Endodermal cell (in vitro differentiated cells): ENCODE results near the gene MCM6. TPM values are rescaled to one million over a fixed set of nuclear protein-coding genes. Genes with fewer than 3 reads are reported as not detected.
"Not testable (repeated sequence)": the region's sequence is repeated elsewhere in the genome, so short reads cannot be mapped to it uniquely, and the experiment has no call there.

Experiments used
- DNase-seq: peaks from one replicate; pipeline ENCODE4 v3.0.0-alpha.2; 2017
- H3K27ac ChIP-seq: 2 replicates; pipeline ENCODE4 v1.5.1; 2013; ENCODE audit warnings: mild to moderate bottlenecking, low read depth, low read length, moderate library complexity
- H3K27me3 ChIP-seq: 2 replicates; pipeline ENCODE4 v1.6.1; 2013; ENCODE audit warnings: mild to moderate bottlenecking, low read length, moderate library complexity; ENCODE audit not compliant: insufficient read depth, control insufficient read depth, poor library complexity, severe bottlenecking
- H3K36me3 ChIP-seq: 2 replicates; pipeline ENCODE4 v1.7.0; 2013; ENCODE audit warnings: mild to moderate bottlenecking, low read length, moderate library complexity; ENCODE audit not compliant: control insufficient read depth, insufficient read depth
- H3K4me1 ChIP-seq: one replicate; pipeline ENCODE4 v1.7.0; 2013; ENCODE audit warnings: low read length; ENCODE audit not compliant: control insufficient read depth, insufficient read depth
- H3K4me3 ChIP-seq: 2 replicates; pipeline ENCODE4 v1.5.1; 2013; ENCODE audit warnings: mild to moderate bottlenecking, low read length, moderate library complexity
- H3K9ac ChIP-seq: 2 replicates; pipeline ENCODE4 v1.6.1; 2013; ENCODE audit warnings: mild to moderate bottlenecking, low read length, moderate library complexity; ENCODE audit not compliant: poor library complexity, severe bottlenecking; ENCODE audit errors: extremely low read depth
- H3K9me3 ChIP-seq: 2 replicates; pipeline ENCODE4 v1.6.1; 2013; ENCODE audit warnings: mild to moderate bottlenecking, low read length, moderate library complexity; ENCODE audit not compliant: control insufficient read depth
- H3K27ac Mint-ChIP-seq: 2 replicates; pipeline ENCODE4 v1.8.0; 2020; ENCODE audit warnings: mixed read lengths
- H3K27me3 Mint-ChIP-seq: 2 replicates; pipeline ENCODE4 v1.8.0; 2021; ENCODE audit warnings: mild to moderate bottlenecking, mixed read lengths; ENCODE audit not compliant: insufficient read depth
- H3K36me3 Mint-ChIP-seq: 2 replicates; pipeline ENCODE4 v1.8.0; 2020; ENCODE audit warnings: low read depth, mixed read lengths
- H3K4me1 Mint-ChIP-seq: 2 replicates; pipeline ENCODE4 v1.8.0; 2020; ENCODE audit warnings: mixed read lengths
- H3K4me3 Mint-ChIP-seq: 2 replicates; pipeline ENCODE4 v1.8.0; 2020; ENCODE audit warnings: mild to moderate bottlenecking, moderate library complexity, mixed read lengths
- H3K9me3 Mint-ChIP-seq: 2 replicates; pipeline ENCODE4 v1.8.0; 2020; ENCODE audit warnings: mild to moderate bottlenecking, mixed read lengths
- WGBS, 2 experiments: methylation state at CpG; one replicate each; pipeline versions ENCODE4 v1.1.5 to v1.1.7; 2013; ENCODE audit warnings: missing lambda C conversion rate in 2 of 2, mixed read lengths in 1 of 2; ENCODE audit not compliant: insufficient coverage in 1 of 2, insufficient read length in 1 of 2; 5-methylcytosine and 5-hydroxymethylcytosine counted together
- total RNA-seq, 2 donors: library from RNA; stranded (reverse); fragmentation: NEBNext Ultra II Directional in 1 of 2; extraction: Animal tissue kit (Norgen Biotek cat#: 25700) in 1 of 2; gene quantifications; 2 replicates in 1 of 2; 3 replicates in 1 of 2; pipeline ENCODE4 v1.2.1, GENCODE V29; 2021
- TF ChIP-seq, protein P1 (sequence below): fragments of 200-600 bp; sonication (generic); conservative IDR thresholded peaks from 2 replicates; pipeline ENCODE4 v1.5.0; 2021; ENCODE audit warnings: antibody characterized with exemption, mild to moderate bottlenecking

MCM6 gene
- total RNA-seq, 2 donors from 2014 or later = 140 to 141 TPM

- Histone ChIP-seq H3K27me3 (no peaks in the 10 kb centered on the region), H3K9me3 (no peaks in the 10 kb centered on the region), H3K9ac (no peak overlapping the region), H3K27ac (no peak overlapping the region), H3K4me3 (no peak overlapping the region), H3K36me3 (no peaks in the 10 kb centered on the region), H3K4me1 (no peaks in the 10 kb centered on the region)
- H3K4me3 Mint-ChIP-seq = no peak overlapping the region
- DNase-seq = no peak
- no peak overlapping the region for H3K27ac Mint-ChIP-seq
- H3K27me3 Mint-ChIP-seq = peaks cover 2% of the 10 kb centered on the region
- TF ChIP-seq, protein P1, sequence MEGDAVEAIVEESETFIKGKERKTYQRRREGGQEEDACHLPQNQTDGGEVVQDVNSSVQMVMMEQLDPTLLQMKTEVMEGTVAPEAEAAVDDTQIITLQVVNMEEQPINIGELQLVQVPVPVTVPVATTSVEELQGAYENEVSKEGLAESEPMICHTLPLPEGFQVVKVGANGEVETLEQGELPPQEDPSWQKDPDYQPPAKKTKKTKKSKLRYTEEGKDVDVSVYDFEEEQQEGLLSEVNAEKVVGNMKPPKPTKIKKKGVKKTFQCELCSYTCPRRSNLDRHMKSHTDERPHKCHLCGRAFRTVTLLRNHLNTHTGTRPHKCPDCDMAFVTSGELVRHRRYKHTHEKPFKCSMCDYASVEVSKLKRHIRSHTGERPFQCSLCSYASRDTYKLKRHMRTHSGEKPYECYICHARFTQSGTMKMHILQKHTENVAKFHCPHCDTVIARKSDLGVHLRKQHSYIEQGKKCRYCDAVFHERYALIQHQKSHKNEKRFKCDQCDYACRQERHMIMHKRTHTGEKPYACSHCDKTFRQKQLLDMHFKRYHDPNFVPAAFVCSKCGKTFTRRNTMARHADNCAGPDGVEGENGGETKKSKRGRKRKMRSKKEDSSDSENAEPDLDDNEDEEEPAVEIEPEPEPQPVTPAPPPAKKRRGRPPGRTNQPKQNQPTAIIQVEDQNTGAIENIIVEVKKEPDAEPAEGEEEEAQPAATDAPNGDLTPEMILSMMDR = no peak
- peaks cover 5% of the 10 kb centered on the region for H3K36me3 Mint-ChIP-seq
- whole genome bisulfite sequencing, 2 experiments = 81 to 100% methylated on average over 1 to 2 of the region's 2 CpGs
- peaks cover 11% of the 10 kb centered on the region for H3K9me3 Mint-ChIP-seq
- peaks cover 5% of the 10 kb centered on the region for H3K4me1 Mint-ChIP-seq
Observed at GRCh38 chr2:135893374-135893794, 17.1 kb upstream of the MCM6 start.

GRCh38 chr2:135890835-135891234, 14.6 kb upstream of the MCM6 start:
- no peaks in the 10 kb centered on the region for H3K27me3 ChIP-seq
- no peak overlapping the region for H3K27ac ChIP-seq
- DNase-seq = no peak
- 81 to 85% methylated on average over 5 to 6 of the region's 6 CpGs for WGBS, 2 experiments
- no peak overlapping the region for H3K9ac ChIP-seq
- H3K36me3 ChIP-seq = no peaks in the 10 kb centered on the region
- Mint-ChIP-seq H3K27ac (peak overlapping the region; percentile 9), H3K36me3 (peaks cover 2% of the 10 kb centered on the region), H3K27me3 (peaks cover 2% of the 10 kb centered on the region), H3K4me1 (peaks cover 5% of the 10 kb centered on the region), H3K4me3 (no peak overlapping the region), H3K9me3 (peaks cover 20% of the 10 kb centered on the region)
- H3K4me1 ChIP-seq = no peaks in the 10 kb centered on the region
- TF ChIP-seq, protein P1 = no peak
- no peak overlapping the region for H3K4me3 ChIP-seq
- H3K9me3 ChIP-seq = no peaks in the 10 kb centered on the region

- H3K36me3 Mint-ChIP-seq = peaks cover 2% of the 10 kb centered on the region
- TF ChIP-seq, protein P1 = no peak
- 83 to 95% methylated on average over 3 to 4 of the region's 4 CpGs for WGBS, 2 experiments
- no peak for DNase-seq
- Histone ChIP-seq H3K27ac (no peak overlapping the region), H3K36me3 (no peaks in the 10 kb centered on the region), H3K9ac (no peak overlapping the region), H3K4me1 (no peaks in the 10 kb centered on the region), H3K4me3 (no peak overlapping the region), H3K9me3 (no peaks in the 10 kb centered on the region), H3K27me3 (no peaks in the 10 kb centered on the region)
- H3K4me1 Mint-ChIP-seq = peaks cover 5% of the 10 kb centered on the region
- H3K9me3 Mint-ChIP-seq = peaks cover 20% of the 10 kb centered on the region
- H3K27me3 Mint-ChIP-seq = peaks cover 2% of the 10 kb centered on the region
- no peak overlapping the region for H3K4me3 Mint-ChIP-seq
- no peak overlapping the region for H3K27ac Mint-ChIP-seq
Observed at GRCh38 chr2:135890149-135890548, 13.9 kb upstream of the MCM6 start.

DNA sequence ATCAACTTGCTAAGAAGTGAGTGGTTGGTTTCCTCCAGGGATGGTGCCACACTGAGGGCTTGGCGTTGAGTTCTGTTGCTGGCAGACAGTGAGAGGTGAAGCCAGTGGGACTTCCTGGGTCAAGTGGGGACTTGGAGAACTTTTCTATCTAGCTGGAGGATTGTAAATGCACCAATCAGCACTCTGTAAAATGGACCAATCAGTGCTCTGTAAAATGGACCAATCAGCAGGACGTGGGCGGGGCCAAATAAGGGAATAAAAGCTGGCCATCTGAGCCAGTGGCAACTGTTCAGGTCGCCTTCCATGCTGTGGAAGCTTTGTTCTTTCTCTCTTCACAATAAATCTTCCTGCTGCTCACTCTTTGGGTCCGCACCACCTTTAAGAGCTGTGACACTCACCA, 12.3 kb upstream of the MCM6 start:
- WGBS, 2 experiments = 92 to 98% methylated on average over 5 of the region's 5 CpGs
- not testable (repeated sequence) for H3K36me3 Mint-ChIP-seq, DNase-seq, H3K27ac ChIP-seq, H3K27ac Mint-ChIP-seq, H3K36me3 ChIP-seq, H3K4me1 ChIP-seq, H3K9ac ChIP-seq, H3K4me3 ChIP-seq, H3K4me3 Mint-ChIP-seq, H3K27me3 ChIP-seq, H3K27me3 Mint-ChIP-seq, H3K4me1 Mint-ChIP-seq, H3K9me3 ChIP-seq
- H3K9me3 Mint-ChIP-seq = peaks cover 20% of the 10 kb centered on the region
